Spleen (tissue), 11 donors: ENCODE measurements around the gene EFCC1. TPM values are rescaled to one million over a fixed set of nuclear protein-coding genes. Genes with fewer than 3 reads are reported as not detected.

ENCODE experiments used
- DNase-seq: peaks from one replicate; pipeline ENCODE4 v3.0.0-alpha.2; 2020
- H3K27ac ChIP-seq, 8 donors: fragments of 200-600 bp; sonication (generic) in 7 of 8; 1 replicate in 4 of 8; 2 replicates in 4 of 8; pipeline versions ENCODE4 v1.5.0 to v1.8.0; 2016 to 2021; ENCODE audit warnings: inconsistent platforms in 4 of 8, mild to moderate bottlenecking in 4 of 8, moderate library complexity in 1 of 8
- H3K27me3 ChIP-seq, 7 donors: fragments of 200-600 bp; sonication (generic) in 6 of 7; replicated peaks in 1 of 7; 1 replicate in 4 of 7; 2 replicates in 3 of 7; pipeline versions ENCODE4 v1.5.0 to v1.8.0; 2016 to 2021; ENCODE audit warnings: inconsistent platforms in 3 of 7, mild to moderate bottlenecking in 1 of 7
- H3K36me3 ChIP-seq, 6 donors: fragments of 200-600 bp; sonication (generic) in 5 of 6; 1 replicate in 4 of 6; 2 replicates in 2 of 6; pipeline versions ENCODE4 v1.5.0 to v1.8.0; 2016 to 2021; ENCODE audit warnings: inconsistent platforms in 2 of 6
- H3K4me1 ChIP-seq, 6 donors: fragments of 200-600 bp; sonication (generic) in 5 of 6; 1 replicate in 3 of 6; 2 replicates in 3 of 6; pipeline versions ENCODE4 v1.5.0 to v1.8.0; 2016 to 2021; ENCODE audit warnings: inconsistent platforms in 3 of 6
- H3K4me3 ChIP-seq, 8 donors: fragments of 200-600 bp; sonication (generic) in 7 of 8; 1 replicate in 4 of 8; 2 replicates in 4 of 8; pipeline versions ENCODE4 v1.5.0 to v1.8.0; 2016 to 2021; ENCODE audit warnings: inconsistent platforms in 4 of 8, mild to moderate bottlenecking in 4 of 8, moderate library complexity in 2 of 8
- H3K9me3 ChIP-seq, 8 donors: fragments of 200-600 bp; sonication (generic) in 7 of 8; 1 replicate in 4 of 8; 2 replicates in 4 of 8; pipeline versions ENCODE4 v1.5.0 to v1.8.0; 2016 to 2021; ENCODE audit warnings: inconsistent platforms in 4 of 8
- POLR2A ChIP-seq, 3 donors: fragments of 450-650 bp; IDR thresholded peaks; one replicate each; pipeline ENCODE4 v1.5.1; 2017; ENCODE audit warnings: antibody characterized with exemption in 3 of 3, mild to moderate bottlenecking in 1 of 3
- POLR2AphosphoS5 ChIP-seq, 3 donors: sonication (generic); formaldehyde crosslinking; IDR thresholded peaks; one replicate each; pipeline ENCODE4 v1.5.1; 2017; ENCODE audit warnings: antibody characterized with exemption in 3 of 3
- WGBS, 5 donors: extraction: QIAGEN DNeasy Blood & Tissue Kit in 3 of 5; methylation state at CpG; one replicate each; pipeline versions ENCODE4 v1.1.5 to v1.1.7; 2013 to 2018; 5-methylcytosine and 5-hydroxymethylcytosine counted together
- intact Hi-C: fragments of 100-400 bp; cut with DNase I; formaldehyde crosslinking; loops from one replicate; pipeline ENCODE4 v1.15.0; 2023; ENCODE audit warnings: low total_unique reads
- polyA plus RNA-seq, 3 donors: library from polyadenylated mRNA; stranded (reverse); fragments of 200-250 nt; gene quantifications; one replicate each; pipeline ENCODE4 v1.2.1, GENCODE V29; 2013
- total RNA-seq, 7 donors: library from RNA; depleted of rRNA in 3 of 7; stranded (reverse); fragments of >200 nt in 3 of 7; fragmentation: NEBNext Ultra II Directional in 4 of 7; extraction: Animal tissue kit (Norgen Biotek cat#: 25700) in 4 of 7; gene quantifications; one replicate each; pipeline versions ENCODE4 v1.1.0 to v1.2.1, GENCODE V29; 2016 to 2021
- TF ChIP-seq, protein P1 (sequence below), 11 experiments: fragments of 200-600 bp in 7 of 11; fragments of 450-650 bp in 4 of 11; sonication (generic) in 4 of 11; IDR thresholded peaks in 8 of 11; conservative IDR thresholded peaks in 3 of 11; 1 replicate in 7 of 11; 2 replicates in 4 of 11; pipeline versions ENCODE4 v1.4.0 to v1.8.0; 2016 to 2021; ENCODE audit warnings: antibody characterized with exemption in 11 of 11, inconsistent platforms in 4 of 11, mild to moderate bottlenecking in 1 of 11
- donor health status: healthy with polysubstance abuse.
- donor health status: DM: no; HTN: no; CAD: no; lungs with moderate emphysema.
- donor health status: DM: no; HTN: no; CAD: no.
- donor health status: Bipolar disorder and iron deficiency.
- donor health status: healthy.
- donor health status: DM: no; HTN: no; CAD: no.
- donor health status: DM: yes; HTN: yes; CAD: no.

The EFCC1 gene
- total and polyA plus RNA-seq, 10 donors, result 2.0 to 11.2 (median 8.1) TPM

DNA sequence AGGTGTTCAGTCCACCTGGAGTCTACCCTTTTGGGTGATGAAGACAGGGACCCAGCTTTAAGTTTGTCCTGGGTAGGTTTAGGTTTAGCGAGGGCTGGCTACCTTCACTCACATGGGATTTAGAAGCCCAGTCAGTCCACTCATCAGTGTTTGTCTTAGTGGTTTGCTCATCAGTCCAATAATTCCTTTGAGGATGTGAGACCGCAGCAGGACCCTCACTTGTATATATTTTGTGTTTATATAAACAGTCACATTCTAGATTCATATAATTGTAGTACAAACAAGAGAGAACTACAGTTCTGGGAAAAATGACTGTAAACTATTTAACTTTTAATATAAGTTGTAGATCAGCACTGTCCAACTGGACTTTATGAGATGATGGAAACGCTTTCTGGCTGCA is 18.2 kb downstream of the EFCC1 start:
- Histone ChIP-seq H3K9me3 (no peaks in the 10 kb centered on the region), H3K36me3 (no peaks in the 10 kb centered on the region), H3K27ac (peak overlapping the region in 5 of 8 donors; percentile 82 to 91 (median 86)), H3K27me3 (no peaks in the 10 kb centered on the region), H3K4me3 (no peak overlapping the region), H3K4me1 (peaks cover 19 to 86% (median 63%) of the 10 kb centered on the region in 6 donors)
- WGBS, 5 donors, result 89 to 100% (median 94%) methylated on average over 3 of the region's 3 CpGs
- no peak for TF ChIP-seq POLR2AphosphoS5 (IDR thresholded peaks at IDR 0.05)
- TF ChIP-seq, protein P1, sequence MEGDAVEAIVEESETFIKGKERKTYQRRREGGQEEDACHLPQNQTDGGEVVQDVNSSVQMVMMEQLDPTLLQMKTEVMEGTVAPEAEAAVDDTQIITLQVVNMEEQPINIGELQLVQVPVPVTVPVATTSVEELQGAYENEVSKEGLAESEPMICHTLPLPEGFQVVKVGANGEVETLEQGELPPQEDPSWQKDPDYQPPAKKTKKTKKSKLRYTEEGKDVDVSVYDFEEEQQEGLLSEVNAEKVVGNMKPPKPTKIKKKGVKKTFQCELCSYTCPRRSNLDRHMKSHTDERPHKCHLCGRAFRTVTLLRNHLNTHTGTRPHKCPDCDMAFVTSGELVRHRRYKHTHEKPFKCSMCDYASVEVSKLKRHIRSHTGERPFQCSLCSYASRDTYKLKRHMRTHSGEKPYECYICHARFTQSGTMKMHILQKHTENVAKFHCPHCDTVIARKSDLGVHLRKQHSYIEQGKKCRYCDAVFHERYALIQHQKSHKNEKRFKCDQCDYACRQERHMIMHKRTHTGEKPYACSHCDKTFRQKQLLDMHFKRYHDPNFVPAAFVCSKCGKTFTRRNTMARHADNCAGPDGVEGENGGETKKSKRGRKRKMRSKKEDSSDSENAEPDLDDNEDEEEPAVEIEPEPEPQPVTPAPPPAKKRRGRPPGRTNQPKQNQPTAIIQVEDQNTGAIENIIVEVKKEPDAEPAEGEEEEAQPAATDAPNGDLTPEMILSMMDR (IDR thresholded peaks at IDR 0.05 in 8 of 11, conservative IDR thresholded peaks at IDR 0.05 in 3 of 11), result no peak
- intact Hi-C loops, result no loop called here
- DNase-seq, result no peak

DNA sequence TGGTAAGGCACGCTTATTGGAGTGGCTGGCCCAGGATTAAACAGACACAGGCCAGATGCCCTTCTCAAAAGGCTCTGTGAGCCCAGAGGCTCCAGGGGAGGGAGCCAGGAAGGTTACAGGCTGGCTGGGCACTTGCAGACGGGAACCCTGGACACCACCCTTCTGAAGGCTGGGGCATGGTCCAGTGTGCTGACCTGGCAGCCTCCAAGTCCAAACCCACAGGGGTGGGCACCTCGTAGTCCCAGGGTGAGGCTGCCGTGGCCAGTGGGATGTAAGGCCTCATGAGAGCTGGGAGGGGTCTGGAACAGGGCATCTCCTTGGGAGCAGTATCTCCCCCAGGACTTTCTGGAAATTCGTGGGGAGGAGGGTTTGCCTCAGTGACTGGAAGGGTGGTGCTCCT is 19.6 kb downstream of the EFCC1 start:
- Histone ChIP-seq H3K27me3 (no peaks in the 10 kb centered on the region), H3K36me3 (no peaks in the 10 kb centered on the region), H3K4me1 (peaks cover 19 to 87% (median 58%) of the 10 kb centered on the region in 6 donors), H3K9me3 (no peaks in the 10 kb centered on the region), H3K27ac (peak overlapping the region in 4 of 8 donors; percentile 3 to 76 (median 42)), H3K4me3 (no peak overlapping the region)
- 61 to 86% (median 80%) methylated on average over 5 of the region's 5 CpGs for WGBS, 5 donors
- TF ChIP-seq POLR2AphosphoS5 (IDR thresholded peaks at IDR 0.05), result no peak
- TF ChIP-seq, protein P1 (IDR thresholded peaks at IDR 0.05 in 8 of 11, conservative IDR thresholded peaks at IDR 0.05 in 3 of 11), result no peak
- TF ChIP-seq POLR2A (IDR thresholded peaks at IDR 0.05), result no peak
- DNase-seq, result no peak
- intact Hi-C loops, result no loop called here

DNA sequence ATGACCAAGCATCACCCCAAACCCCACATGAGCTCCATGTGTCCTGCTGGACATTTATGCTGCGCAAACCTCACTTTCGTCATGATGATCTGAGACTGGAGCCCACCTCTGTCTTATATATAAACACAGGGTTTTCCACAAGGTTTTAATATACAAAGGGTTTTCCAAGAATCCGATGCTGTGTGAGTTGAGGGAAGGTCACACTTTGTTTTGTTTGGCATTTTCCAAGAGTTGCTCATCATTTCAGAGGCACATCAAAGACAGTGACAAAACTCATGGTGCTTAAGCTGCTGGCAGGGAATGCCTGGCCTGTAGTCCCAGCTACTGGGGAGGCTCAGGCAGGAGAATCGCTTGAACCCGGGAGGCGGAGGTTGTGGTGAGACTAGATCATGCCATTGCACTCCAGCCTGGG is 20.0 kb downstream of the EFCC1 start:
- 82 to 93% (median 88%) methylated on average over 6 of the region's 6 CpGs for WGBS, 5 donors
- peak; percentile 14 for DNase-seq
- TF ChIP-seq, protein P1 (IDR thresholded peaks at IDR 0.05 in 8 of 11, conservative IDR thresholded peaks at IDR 0.05 in 3 of 11), result no peak
- TF ChIP-seq POLR2A (IDR thresholded peaks at IDR 0.05) (no peak), POLR2AphosphoS5 (IDR thresholded peaks at IDR 0.05) (no peak)
- H3K4me1 ChIP-seq, result peaks cover 18 to 87% (median 58%) of the 10 kb centered on the region in 6 donors
- H3K27me3 ChIP-seq, result no peaks in the 10 kb centered on the region
- H3K9me3 ChIP-seq, result no peaks in the 10 kb centered on the region
- H3K4me3 ChIP-seq, result no peak overlapping the region
- H3K27ac ChIP-seq, result peak overlapping the region in 4 of 8 donors; percentile 3 to 76 (median 72)
- H3K36me3 ChIP-seq, result no peaks in the 10 kb centered on the region
- intact Hi-C loops, result no loop called here

DNA sequence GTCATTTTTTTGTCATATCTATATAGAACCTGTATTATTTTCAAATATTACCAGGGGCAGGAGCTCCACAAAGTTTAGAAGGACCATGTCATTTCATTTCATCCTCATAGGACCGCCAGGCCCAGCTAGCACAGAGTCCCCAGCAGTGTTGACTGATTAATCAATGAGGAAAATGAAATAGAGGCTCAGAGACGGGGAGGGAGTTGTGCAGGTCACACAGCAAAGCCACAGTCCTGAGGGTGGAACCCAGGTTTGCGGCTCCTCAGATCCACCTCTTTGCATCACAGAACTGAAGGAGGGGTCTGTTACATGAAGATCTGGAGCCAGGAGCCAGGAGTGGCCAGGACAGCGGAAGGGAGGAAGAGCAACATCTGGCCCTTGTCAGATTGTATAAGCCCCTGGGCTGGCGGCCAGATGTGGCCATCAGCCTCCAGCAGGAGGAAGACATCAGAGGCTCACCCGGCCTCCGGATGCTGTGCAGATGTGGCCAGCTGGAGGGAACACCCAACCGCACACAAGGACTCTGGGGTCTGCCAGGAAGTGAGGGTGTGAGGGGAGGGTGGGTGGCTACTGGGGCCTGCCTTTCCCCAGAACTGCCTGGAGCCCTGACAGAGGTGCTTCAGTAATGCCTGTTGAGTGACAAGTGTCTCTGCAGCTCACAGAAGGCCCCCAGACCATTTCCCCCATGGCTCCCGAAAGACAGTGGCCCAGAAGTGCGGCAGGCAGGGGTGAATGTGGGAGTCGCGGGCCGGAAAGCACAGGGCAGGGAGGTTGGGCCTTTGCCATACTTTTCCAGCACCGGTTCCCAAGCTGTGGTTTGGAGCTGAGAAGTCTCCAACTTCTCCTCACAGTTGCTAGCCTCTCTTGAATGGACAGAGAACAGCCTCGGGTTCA is 21.3 kb downstream of the EFCC1 start:
- WGBS, 5 donors, result 42 to 64% (median 46%) methylated on average over 11 to 15 of the region's 15 CpGs
- H3K27me3 ChIP-seq, result no peaks in the 10 kb centered on the region
- intact Hi-C loops, result no loop called here
- H3K4me1 ChIP-seq, result peaks cover 16 to 87% (median 58%) of the 10 kb centered on the region in 6 donors
- peak overlapping the region in 7 of 8 donors; percentile 33 to 79 (median 70) for H3K27ac ChIP-seq
- H3K4me3 ChIP-seq, result no peak overlapping the region
- no peaks in the 10 kb centered on the region for H3K9me3 ChIP-seq
- TF ChIP-seq, protein P1 (IDR thresholded peaks at IDR 0.05 in 8 of 11, conservative IDR thresholded peaks at IDR 0.05 in 3 of 11), result no peak
- TF ChIP-seq POLR2AphosphoS5 (IDR thresholded peaks at IDR 0.05), result peak; percentile 83 to 90 (median 86)
- DNase-seq, result peak; percentile 84
- no peaks in the 10 kb centered on the region for H3K36me3 ChIP-seq
